Measurements from ENCODE around the gene RRAS2.
"Not testable (repeated sequence)": the region's sequence is repeated elsewhere in the genome, so short reads cannot be mapped to it uniquely, and the experiment has no call there.

RRAS2 gene

DNA sequence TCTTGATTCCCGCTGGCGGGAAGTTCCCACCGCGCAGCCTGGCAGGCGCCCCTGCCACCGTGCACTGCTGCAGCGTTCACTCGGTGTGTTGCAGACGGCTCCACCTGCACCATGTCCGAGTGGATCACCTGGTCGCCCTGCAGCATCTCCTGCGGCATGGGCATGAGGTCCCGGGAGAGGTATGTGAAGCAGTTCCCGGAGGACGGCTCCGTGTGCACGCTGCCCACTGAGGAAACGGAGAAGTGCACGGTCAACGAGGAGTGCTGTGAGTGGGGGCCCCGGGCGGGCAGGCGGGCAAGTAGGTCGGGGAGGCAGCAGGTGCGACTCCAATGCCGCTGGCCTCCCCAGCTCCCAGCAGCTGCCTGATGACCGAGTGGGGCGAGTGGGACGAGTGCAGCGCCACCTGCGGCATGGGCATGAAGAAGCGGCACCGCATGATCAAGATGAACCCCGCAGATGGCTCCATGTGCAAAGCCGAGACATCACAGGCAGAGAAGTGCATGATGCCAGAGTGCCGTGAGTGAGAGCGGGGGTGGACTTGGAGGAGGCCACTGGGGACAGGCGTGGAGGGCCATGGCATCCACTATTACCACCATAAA lies 99.7 kb downstream of the RRAS2 start:
- Histone ChIP-seq H3K36me3 (ENCODE audit: insufficient read depth, insufficient read length, low read length) (no peaks in the 10 kb centered on the region), H3K27me3 (ENCODE audit: insufficient read depth, insufficient read length) (no peaks in the 10 kb centered on the region), H3K9me3 (ENCODE audit: insufficient read depth, low read length) (no peaks in the 10 kb centered on the region), H3K4me1 (ENCODE audit: insufficient read depth, insufficient read length) (peaks cover 2% of the 10 kb centered on the region), H3K4me3 (ENCODE audit: insufficient read length, low read depth) (no peak overlapping the region), H3K9ac (ENCODE audit: insufficient read length, low read depth) (no peak overlapping the region)
- no peak for DNase-seq (ENCODE audit: low read depth, low spot score)
- TF ChIP-seq YY1 (IDR thresholded peaks at IDR 0.05; ENCODE audit: insufficient read depth, insufficient read length), result no peak
- no peak for TF ChIP-seq SUZ12 (IDR thresholded peaks at IDR 0.05; ENCODE audit: extremely low read depth, insufficient read depth, insufficient read length)
- TF ChIP-seq ZNF274 (IDR thresholded peaks at IDR 0.05; ENCODE audit: low read depth, low read length), result no peak

DNA sequence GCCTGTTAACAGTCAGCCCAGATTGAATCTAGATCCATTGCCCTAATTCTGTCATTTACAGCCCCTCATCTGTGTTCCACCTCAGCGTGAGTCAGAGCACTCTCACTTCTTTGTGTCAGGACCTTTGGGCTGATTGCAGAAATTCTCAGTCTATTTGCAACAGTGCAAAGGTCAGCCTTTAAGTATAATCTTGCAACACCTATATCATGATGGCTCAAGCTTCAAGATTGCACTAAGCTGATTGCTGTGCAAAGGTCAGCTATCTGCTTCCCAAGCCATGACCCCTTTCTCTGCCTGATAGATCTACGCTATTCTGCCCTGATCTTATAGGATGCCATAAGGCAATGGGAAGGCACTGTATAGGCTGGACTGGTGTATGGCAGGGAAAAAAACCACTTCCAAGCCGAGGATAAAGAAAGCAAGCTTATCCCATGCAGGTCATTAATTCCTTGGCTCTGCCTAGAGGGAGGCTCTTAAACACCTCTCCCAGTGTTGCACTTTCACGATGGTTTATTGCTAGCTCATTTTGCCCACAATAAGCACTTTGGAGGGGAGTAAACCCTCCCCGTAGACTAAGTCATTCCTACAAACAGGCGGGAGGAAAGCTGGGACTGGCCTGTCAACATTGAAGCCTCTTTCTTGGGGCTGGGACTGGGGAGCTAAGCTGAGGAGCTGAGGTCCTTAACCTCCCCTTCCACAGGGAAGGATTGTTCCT lies 100.6 kb downstream of the RRAS2 start:
- Histone ChIP-seq H3K27me3 (ENCODE audit: insufficient read depth, insufficient read length) (no peaks in the 10 kb centered on the region), H3K4me3 (ENCODE audit: insufficient read length, low read depth) (no peak overlapping the region), H3K9ac (ENCODE audit: insufficient read length, low read depth) (no peak overlapping the region), H3K36me3 (ENCODE audit: insufficient read depth, insufficient read length, low read length) (no peaks in the 10 kb centered on the region), H3K9me3 (ENCODE audit: insufficient read depth, low read length) (no peaks in the 10 kb centered on the region), H3K4me1 (ENCODE audit: insufficient read depth, insufficient read length) (peaks cover 2% of the 10 kb centered on the region)
- TF ChIP-seq SUZ12 (IDR thresholded peaks at IDR 0.05; ENCODE audit: extremely low read depth, insufficient read depth, insufficient read length) (no peak), ZNF274 (IDR thresholded peaks at IDR 0.05; ENCODE audit: low read depth, low read length) (no peak), YY1 (IDR thresholded peaks at IDR 0.05; ENCODE audit: insufficient read depth, insufficient read length) (no peak)
- DNase-seq (ENCODE audit: low read depth, low spot score), result no peak

- H3K9me3 ChIP-seq (ENCODE audit: insufficient read depth, low read length), result no peaks in the 10 kb centered on the region
- no peak overlapping the region for H3K9ac ChIP-seq (ENCODE audit: insufficient read length, low read depth)
- no peak for TF ChIP-seq SUZ12 (IDR thresholded peaks at IDR 0.05; ENCODE audit: extremely low read depth, insufficient read depth, insufficient read length)
- no peak for TF ChIP-seq YY1 (IDR thresholded peaks at IDR 0.05; ENCODE audit: insufficient read depth, insufficient read length)
- TF ChIP-seq ZNF274 (IDR thresholded peaks at IDR 0.05; ENCODE audit: low read depth, low read length), result no peak
- no peaks in the 10 kb centered on the region for H3K36me3 ChIP-seq (ENCODE audit: insufficient read depth, insufficient read length, low read length)
- H3K4me1 ChIP-seq (ENCODE audit: insufficient read depth, insufficient read length), result peaks cover 2% of the 10 kb centered on the region
- H3K27me3 ChIP-seq (ENCODE audit: insufficient read depth, insufficient read length), result no peaks in the 10 kb centered on the region
- H3K4me3 ChIP-seq (ENCODE audit: insufficient read length, low read depth), result no peak overlapping the region
- no peak for DNase-seq (ENCODE audit: low read depth, low spot score)
These were observed 103.8 kb downstream of the RRAS2 start for GRCh38 chr11:14255238-14255534.

DNA sequence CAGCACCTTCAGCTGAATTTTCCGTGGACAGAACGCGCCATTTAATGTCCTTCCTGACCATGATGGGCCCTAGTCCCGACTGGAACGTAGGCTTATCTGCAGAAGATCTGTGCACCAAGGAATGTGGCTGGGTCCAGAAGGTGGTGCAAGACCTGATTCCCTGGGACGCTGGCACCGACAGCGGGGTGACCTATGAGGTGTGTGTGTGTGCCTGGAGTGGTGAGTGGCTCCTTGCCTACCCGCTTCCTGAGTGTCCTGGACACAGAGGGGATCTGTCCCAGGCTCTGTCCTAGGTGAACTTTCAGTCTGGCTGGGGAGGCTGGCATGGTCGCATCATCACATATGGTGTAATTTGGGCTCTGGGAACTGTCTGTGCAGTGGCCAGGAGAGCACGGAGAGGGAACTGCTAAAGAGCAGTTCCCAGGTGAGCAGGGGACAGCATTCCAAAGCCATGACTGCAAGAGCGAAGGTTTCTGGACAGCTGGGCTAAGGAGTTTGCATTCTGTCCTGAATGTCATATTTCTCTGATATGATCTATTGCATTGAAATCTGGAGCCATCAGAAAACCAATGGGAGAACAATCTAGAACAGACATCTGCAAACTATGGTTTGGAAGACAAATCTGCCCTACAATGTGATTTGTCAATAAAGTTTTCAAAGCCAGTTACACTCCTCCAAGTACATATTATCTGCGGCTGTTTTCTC lies 104.3 kb downstream of the RRAS2 start:
- no peak for DNase-seq (ENCODE audit: low read depth, low spot score)
- TF ChIP-seq YY1 (IDR thresholded peaks at IDR 0.05; ENCODE audit: insufficient read depth, insufficient read length) (no peak), SUZ12 (IDR thresholded peaks at IDR 0.05; ENCODE audit: extremely low read depth, insufficient read depth, insufficient read length) (no peak), ZNF274 (IDR thresholded peaks at IDR 0.05; ENCODE audit: low read depth, low read length) (no peak)
- no peak overlapping the region for H3K9ac ChIP-seq (ENCODE audit: insufficient read length, low read depth)

DNA sequence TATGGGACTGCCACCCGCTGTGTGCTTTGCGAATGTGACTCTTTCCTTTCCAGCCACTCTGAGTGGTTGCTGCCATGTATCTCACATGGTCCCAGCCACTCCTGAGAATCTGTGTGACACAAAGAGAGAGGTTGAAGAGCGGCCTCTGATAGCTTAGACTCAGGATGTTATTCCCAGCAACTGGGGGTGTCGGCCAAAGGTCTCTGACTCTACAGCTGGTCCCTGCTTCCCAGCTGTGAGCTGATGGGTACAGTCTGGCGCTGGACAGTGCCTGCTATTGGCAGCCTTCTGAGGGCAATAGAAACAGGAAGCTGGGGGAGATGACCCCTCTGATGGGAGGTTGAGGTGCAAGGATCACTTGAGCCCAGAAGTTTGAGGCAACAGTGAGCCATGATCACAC lies 105.1 kb downstream of the RRAS2 start:
- Histone ChIP-seq H3K9me3 (ENCODE audit: insufficient read depth, low read length) (no peaks in the 10 kb centered on the region), H3K4me1 (ENCODE audit: insufficient read depth, insufficient read length) (no peaks in the 10 kb centered on the region), H3K27me3 (ENCODE audit: insufficient read depth, insufficient read length) (no peaks in the 10 kb centered on the region), H3K4me3 (ENCODE audit: insufficient read length, low read depth) (no peak overlapping the region), H3K9ac (ENCODE audit: insufficient read length, low read depth) (no peak overlapping the region), H3K36me3 (ENCODE audit: insufficient read depth, insufficient read length, low read length) (no peaks in the 10 kb centered on the region)
- TF ChIP-seq YY1 (IDR thresholded peaks at IDR 0.05; ENCODE audit: insufficient read depth, insufficient read length), result no peak
- no peak for TF ChIP-seq SUZ12 (IDR thresholded peaks at IDR 0.05; ENCODE audit: extremely low read depth, insufficient read depth, insufficient read length)
- no peak for TF ChIP-seq ZNF274 (IDR thresholded peaks at IDR 0.05; ENCODE audit: low read depth, low read length)
- DNase-seq (ENCODE audit: low read depth, low spot score), result no peak

More for the DNA sequence above, 104.3 kb downstream of the RRAS2 start:
- Histone ChIP-seq H3K4me3 (ENCODE audit: insufficient read length, low read depth) (no peak overlapping the region), H3K9me3 (ENCODE audit: insufficient read depth, low read length) (no peaks in the 10 kb centered on the region), H3K36me3 (ENCODE audit: insufficient read depth, insufficient read length, low read length) (no peaks in the 10 kb centered on the region), H3K4me1 (ENCODE audit: insufficient read depth, insufficient read length) (peaks cover 2% of the 10 kb centered on the region), H3K27me3 (ENCODE audit: insufficient read depth, insufficient read length) (no peaks in the 10 kb centered on the region)

DNA sequence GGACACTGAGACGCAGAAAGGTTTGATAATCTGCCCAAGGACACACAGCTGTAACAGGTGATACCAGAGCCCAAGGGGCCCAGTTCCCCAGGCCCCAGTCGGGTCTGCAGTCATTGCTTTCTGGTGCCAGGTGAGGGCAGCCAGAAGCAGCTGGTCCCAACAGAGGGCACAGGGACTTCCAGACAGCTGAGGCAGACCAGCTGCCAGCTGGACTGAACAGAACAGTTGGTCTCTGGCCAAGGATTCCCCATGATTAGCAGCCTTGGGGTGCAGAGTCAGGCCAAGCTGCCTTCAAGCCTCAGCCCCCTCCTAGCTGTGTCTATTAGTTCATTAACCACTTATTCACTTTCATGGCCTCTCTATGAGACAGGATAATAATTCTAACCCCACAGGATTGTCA lies 105.6 kb downstream of the RRAS2 start:
- DNase-seq (ENCODE audit: low read depth, low spot score), result no peak
- Histone ChIP-seq H3K27me3 (ENCODE audit: insufficient read depth, insufficient read length) (no peaks in the 10 kb centered on the region), H3K4me1 (ENCODE audit: insufficient read depth, insufficient read length) (no peaks in the 10 kb centered on the region), H3K4me3 (ENCODE audit: insufficient read length, low read depth) (no peak overlapping the region), H3K9ac (ENCODE audit: insufficient read length, low read depth) (no peak overlapping the region), H3K36me3 (ENCODE audit: insufficient read depth, insufficient read length, low read length) (no peaks in the 10 kb centered on the region), H3K9me3 (ENCODE audit: insufficient read depth, low read length) (no peaks in the 10 kb centered on the region)
- TF ChIP-seq YY1 (IDR thresholded peaks at IDR 0.05; ENCODE audit: insufficient read depth, insufficient read length) (no peak), SUZ12 (IDR thresholded peaks at IDR 0.05; ENCODE audit: extremely low read depth, insufficient read depth, insufficient read length) (no peak), ZNF274 (IDR thresholded peaks at IDR 0.05; ENCODE audit: low read depth, low read length) (no peak)

- not testable (repeated sequence) for H3K4me1 ChIP-seq (ENCODE audit: insufficient read depth, insufficient read length); H3K36me3 ChIP-seq (ENCODE audit: insufficient read depth, insufficient read length, low read length); H3K27me3 ChIP-seq (ENCODE audit: insufficient read depth, insufficient read length); H3K9ac ChIP-seq (ENCODE audit: insufficient read length, low read depth); H3K4me3 ChIP-seq (ENCODE audit: insufficient read length, low read depth); H3K9me3 ChIP-seq (ENCODE audit: insufficient read depth, low read length); DNase-seq (ENCODE audit: low read depth, low spot score)
These were observed 106.5 kb downstream of the RRAS2 start for GRCh38 chr11:14252501-14252900.

Measured in NT2/D1 (cell line).